ENCODE results near the gene PPP2CA.
A peak's percentile ranks its signal among the peaks of the same experiment; 100 is the strongest.
"Not testable (repeated sequence)": the region's sequence is repeated elsewhere in the genome, so short reads cannot be mapped to it uniquely, and the experiment has no call there.

PPP2CA gene

GRCh38 chr5:134225780-134226440, at the start of gene PPP2CA:
TSS of gene PPP2CA (minus strand) at chr5:134226073. CDS start at chr5:134225861, 212 bp downstream.
- peak; percentile 97 for DNase-seq (ENCODE audit: low read depth, low spot score)

GRCh38 chr5:134273642-134274395, 47.9 kb upstream of the PPP2CA start:
- DNase-seq (ENCODE audit: low read depth, low spot score): no peak

DNA sequence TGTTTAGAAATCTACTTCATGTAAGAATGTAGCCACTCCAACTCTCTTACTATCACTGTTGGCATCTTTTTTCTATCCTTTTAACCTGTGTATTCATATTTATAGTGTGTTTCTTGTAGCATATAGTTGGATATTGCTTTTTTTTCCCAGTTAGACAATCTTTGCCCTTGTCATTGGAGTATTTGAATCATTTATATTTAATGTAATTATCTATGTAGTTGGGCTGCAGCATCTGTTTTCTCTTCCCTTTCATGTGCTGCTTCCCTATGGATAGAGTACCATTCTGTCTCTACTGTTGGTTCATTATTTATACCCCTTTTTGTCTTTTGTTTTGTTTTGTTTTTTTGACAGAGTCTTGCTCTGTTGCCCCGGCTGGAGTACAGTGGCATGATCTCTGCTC, 45.2 kb upstream of the PPP2CA start:
- no peak for DNase-seq (ENCODE audit: low read depth, low spot score)

- no peak for DNase-seq (ENCODE audit: low read depth, low spot score)
Measured at GRCh38 chr5:134268919-134269318, 43.0 kb upstream of the PPP2CA start.

GRCh38 chr5:134268019-134268601, 42.2 kb upstream of the PPP2CA start:
- no peak for DNase-seq (ENCODE audit: low read depth, low spot score)

GRCh38 chr5:134267366-134268018, 41.6 kb upstream of the PPP2CA start:
- no peak for DNase-seq (ENCODE audit: low read depth, low spot score)

GRCh38 chr5:134263801-134264200, 37.9 kb upstream of the PPP2CA start:
- DNase-seq (ENCODE audit: low read depth, low spot score): no peak

GRCh38 chr5:134262629-134263028, 36.8 kb upstream of the PPP2CA start:
- DNase-seq (ENCODE audit: low read depth, low spot score): not testable (repeated sequence)

GRCh38 chr5:134258896-134259295, 33.0 kb upstream of the PPP2CA start:
- DNase-seq (ENCODE audit: low read depth, low spot score): no peak

- DNase-seq (ENCODE audit: low read depth, low spot score): no peak
Measured at GRCh38 chr5:134257176-134257575, 31.3 kb upstream of the PPP2CA start.

- no peak for DNase-seq (ENCODE audit: low read depth, low spot score)
Measured at GRCh38 chr5:134255418-134256150, 29.7 kb upstream of the PPP2CA start.

GRCh38 chr5:134253368-134254153, 27.7 kb upstream of the PPP2CA start:
- not testable (repeated sequence) for DNase-seq (ENCODE audit: low read depth, low spot score)

- no peak for DNase-seq (ENCODE audit: low read depth, low spot score)
Measured at GRCh38 chr5:134252671-134253070, 26.8 kb upstream of the PPP2CA start.

DNA sequence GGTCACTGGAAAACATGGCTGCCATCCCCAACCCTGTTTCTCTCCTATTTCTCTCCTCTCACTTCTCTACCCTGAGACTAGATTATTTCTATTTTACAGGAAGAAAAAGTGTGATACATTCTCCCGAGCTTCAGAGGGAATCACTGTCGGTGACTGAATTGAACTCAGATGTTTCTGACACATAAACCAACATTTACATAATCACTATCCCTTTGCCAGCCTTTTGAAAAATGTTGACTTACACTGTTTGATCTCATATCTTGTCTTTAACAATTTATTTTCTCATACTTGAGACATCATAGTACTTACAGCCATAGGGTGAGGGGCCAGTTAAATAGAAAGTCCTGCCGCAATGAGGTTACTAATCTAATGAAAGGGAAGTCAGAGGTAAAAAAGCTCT, 25.1 kb upstream of the PPP2CA start:
- no peak for DNase-seq (ENCODE audit: low read depth, low spot score)

DNA sequence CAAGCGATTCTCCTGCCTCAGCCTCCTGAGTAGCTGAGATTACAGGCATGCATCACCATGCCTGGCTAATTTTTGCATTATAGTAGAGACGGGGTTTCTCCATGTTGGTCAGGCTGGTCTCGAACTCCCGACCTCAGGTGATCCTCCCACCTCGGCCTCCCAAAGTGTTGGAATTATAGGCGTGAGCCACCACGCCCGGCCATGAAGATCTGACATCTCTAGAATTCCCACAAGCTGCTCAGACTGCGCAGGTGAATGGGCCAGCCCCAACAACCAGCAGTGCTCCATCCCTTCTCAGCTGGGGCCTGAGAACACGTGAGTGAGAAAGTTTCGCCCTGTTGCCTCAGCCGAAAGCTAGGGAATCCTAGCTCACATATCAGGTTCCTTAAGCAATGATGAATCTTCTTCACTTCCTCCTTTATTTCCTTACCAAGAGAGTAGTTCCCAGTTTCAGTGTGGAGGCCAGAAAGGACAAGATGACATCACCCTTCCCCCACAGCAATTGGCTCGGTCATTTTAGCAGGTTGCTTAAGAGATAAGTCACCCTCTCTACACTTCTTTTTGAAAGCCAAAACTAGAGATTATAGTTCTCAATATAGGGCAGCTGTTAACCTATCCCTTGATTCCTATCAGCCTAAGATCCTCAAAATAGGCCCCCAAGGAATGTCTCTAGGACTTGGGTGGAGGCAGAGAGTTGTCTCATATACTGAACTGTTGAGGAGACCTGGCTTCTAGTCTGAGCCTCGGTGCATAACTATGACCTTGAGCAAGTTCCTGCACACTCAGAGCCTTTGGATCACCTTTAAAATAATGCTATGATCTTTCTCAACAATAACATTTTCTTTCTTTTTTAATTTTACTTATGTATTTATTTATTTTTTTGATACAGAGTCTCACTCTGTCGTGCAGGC, 23.9 kb upstream of the PPP2CA start:
- no peak for DNase-seq (ENCODE audit: low read depth, low spot score)

DNA sequence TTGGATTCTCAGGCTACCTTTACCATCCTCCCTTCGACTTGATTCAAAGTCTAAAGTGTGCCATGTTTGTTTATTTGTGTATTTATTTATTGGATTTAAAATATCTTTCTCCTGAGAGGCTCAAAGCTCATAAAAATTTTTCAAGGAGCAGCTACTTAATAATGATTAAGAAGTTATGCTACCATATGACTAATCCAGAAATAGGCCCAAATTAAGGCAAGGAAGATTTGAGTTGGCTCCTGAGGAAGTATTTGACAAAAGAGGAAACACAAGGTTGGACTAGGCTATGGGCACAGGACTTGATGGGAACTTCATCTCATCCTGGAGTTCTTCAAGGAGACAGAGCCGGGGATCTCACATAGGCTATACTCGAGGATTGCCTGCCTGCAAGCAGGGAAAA, 22.4 kb upstream of the PPP2CA start:
- DNase-seq (ENCODE audit: low read depth, low spot score): no peak

- no peak for DNase-seq (ENCODE audit: low read depth, low spot score)
Measured at GRCh38 chr5:134247428-134248224, 21.8 kb upstream of the PPP2CA start.

GRCh38 chr5:134246771-134247427, 21.0 kb upstream of the PPP2CA start:
- DNase-seq (ENCODE audit: low read depth, low spot score): no peak

Measured in activated naive CD8-positive, alpha-beta T cell treated with anti-CD3 and anti-CD28 coated beads, Interleukin-2, amount 50 U/mL, for 16 hours (primary cell).